ENCODE measurements around the gene UBE2J2. TPM values are rescaled to one million over a fixed set of nuclear protein-coding genes. Genes with fewer than 3 reads are reported as not detected.

The UBE2J2 gene
- total and polyA plus RNA-seq, 2 of the 8 experiments (the other 6 are each of a cell fraction or from before 2014, with no cell fraction given) = 33.6 to 67.9 TPM

DNA sequence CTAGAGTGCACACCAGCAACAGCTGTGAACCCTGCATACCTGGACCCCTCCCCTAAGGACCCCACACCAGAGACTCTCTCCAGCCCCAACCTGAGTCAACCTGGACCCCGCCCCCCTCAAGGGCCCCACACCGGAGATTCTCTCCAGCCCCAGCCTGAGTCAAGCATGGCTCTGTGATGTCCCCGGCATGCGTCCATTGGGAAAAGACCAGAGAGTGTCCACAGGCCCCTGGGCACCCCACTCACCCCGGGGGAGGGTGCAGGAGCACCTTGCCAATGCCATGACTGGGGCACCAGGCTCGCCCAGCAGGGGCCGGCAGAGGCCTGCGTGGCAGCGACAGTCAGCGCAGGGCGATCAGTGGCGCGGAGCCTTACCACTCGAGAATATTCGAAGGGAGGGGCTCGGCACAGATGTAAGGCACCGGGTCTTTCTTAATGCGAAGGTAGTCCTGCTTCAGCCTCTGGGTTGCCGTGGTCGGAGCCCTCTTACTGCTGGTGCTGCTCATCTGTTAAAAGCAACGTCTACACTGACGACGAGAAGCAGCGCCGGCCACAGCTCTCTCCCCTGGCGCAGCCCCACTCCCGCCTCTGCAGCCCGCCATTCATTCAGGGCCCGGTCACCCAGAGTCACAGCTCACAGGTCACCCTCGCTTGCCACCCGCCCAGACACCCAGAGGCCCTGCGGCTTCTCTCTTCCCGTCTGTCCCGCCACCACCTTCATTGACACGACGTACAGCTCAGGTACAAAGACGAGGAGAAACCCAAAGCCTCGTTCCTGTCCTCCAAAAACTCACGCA is 6.0 kb downstream of the UBE2J2 start:
- Histone ChIP-seq H2BK20ac (ENCODE audit: low read length) (no peak overlapping the region), H3K9me3 (ENCODE audit: insufficient read depth in 2 of 2, low read depth in 1 of 2, low read length in 1 of 2) (no peaks in the 10 kb centered on the region), H2BK12ac (ENCODE audit: low read depth, low read length) (no peak overlapping the region), H3K23ac (ENCODE audit: insufficient read length) (no peak overlapping the region), H3K36me3 (ENCODE audit: control insufficient read depth in 2 of 4, insufficient read depth in 4 of 4, low read length in 3 of 4) (peaks cover 11 to 26% (median 15%) of the 10 kb centered on the region in 4 experiments), H3K27me3 (replicated peaks in 1 of 4; ENCODE audit: control insufficient read depth in 3 of 4, extremely low read depth in 1 of 4, insufficient read depth in 3 of 4, low read length in 3 of 4) (no peaks in the 10 kb centered on the region), H4K5ac (ENCODE audit: insufficient read length, low read depth, low read length) (no peak overlapping the region), H3K4ac (replicated peaks; ENCODE audit: insufficient read length, low read depth, low read length) (no peak overlapping the region), H4K20me1 (replicated peaks in 1 of 2; ENCODE audit: control insufficient read depth in 1 of 2, insufficient read depth in 2 of 2, low read length in 2 of 2) (peaks cover 16 to 41% of the 10 kb centered on the region in 2 experiments), H3K23me2 (ENCODE audit: low read depth, low read length) (peaks cover 4% of the 10 kb centered on the region; the same call in 1 of the 2 replicates), H2BK5ac (ENCODE audit: low read depth, low read length) (no peak overlapping the region), H2BK120ac (replicated peaks; ENCODE audit: low read depth, low read length) (no peak overlapping the region), H3K4me1 (replicated peaks in 1 of 4; ENCODE audit: control insufficient read depth in 3 of 4, insufficient read depth in 4 of 4, low read length in 3 of 4) (peaks cover 0 to 5% (median 5%) of the 10 kb centered on the region in 4 experiments; a peak in 5 of 7 replicates), H3K4me3 (ENCODE audit: extremely low read depth in 1 of 4, insufficient read depth in 2 of 4, low read depth in 3 of 4, low read length in 4 of 4) (no peak overlapping the region), H3K9ac (replicated peaks in 1 of 4; ENCODE audit: extremely low read depth in 1 of 4, low read depth in 3 of 4, low read length in 3 of 4) (no peak overlapping the region), H4K91ac (replicated peaks; ENCODE audit: insufficient read length, low read length) (no peak overlapping the region), H2AFZ (ENCODE audit: low read length) (no peak overlapping the region), H3K56ac (replicated peaks; ENCODE audit: insufficient read length, low read depth, low read length) (no peak overlapping the region), H3K18ac (ENCODE audit: extremely low read depth, low read length) (no peak overlapping the region), H3K4me2 (ENCODE audit: insufficient read depth in 1 of 2, low read depth in 2 of 2, low read length in 2 of 2) (no peak overlapping the region), H4K8ac (ENCODE audit: extremely low read depth, insufficient read depth, low read length) (no peak overlapping the region), H3K79me1 (ENCODE audit: low read depth, low read length) (peaks cover 35% of the 10 kb centered on the region), H2BK15ac (ENCODE audit: low read length) (no peak overlapping the region), H2AK5ac (ENCODE audit: low read depth, low read length) (no peak overlapping the region), H3K14ac (ENCODE audit: insufficient read length) (no peak overlapping the region), H3K79me2 (ENCODE audit: control insufficient read depth in 1 of 2, insufficient read depth in 2 of 2, low read length in 2 of 2) (peaks cover 12 to 44% of the 10 kb centered on the region in 2 experiments; a peak in 3 of 4 replicates), H3K27ac (ENCODE audit: low read depth, low read length) (no peak overlapping the region)
- TF ChIP-seq RXRA (IDR thresholded peaks at IDR 0.05; ENCODE audit: insufficient read depth, low read depth, low read length) (no peak), JUND (IDR thresholded peaks at IDR 0.05; ENCODE audit: low read length) (no peak), RNF2 (IDR thresholded peaks at IDR 0.05; ENCODE audit: borderline replicate concordance, low read depth, low read length, missing control alignments, poor library complexity, severe bottlenecking) (no peak), KDM5A (IDR thresholded peaks at IDR 0.05; ENCODE audit: low read length) (no peak)
- whole genome bisulfite sequencing, 2 experiments (ENCODE audit: extremely low coverage in 1 of 2, insufficient coverage in 1 of 2, insufficient read length in 1 of 2, insufficient replicate concordance in 2 of 2, low coverage in 1 of 2, low lambda C conversion rate in 2 of 2, missing lambda C conversion rate in 1 of 2) = 96% methylated on average over 37 of the region's 39 CpGs; no CpG with 5 or more reads in 1 of the 2 experiments
- POLR2A ChIA-PET (ENCODE audit: partially characterized antibody) = interaction anchor here (0.7 to 0.9 kb wide), 2 partner anchors 11 to 14 kb away, joined by 3 read pairs; no protein-coding TSS in a partner anchor
- CTCF ChIA-PET (ENCODE audit: partially characterized antibody) = interaction anchor here (0.8 to 1.6 kb wide), 7 partner anchors 13 to 145 kb away, joined by 3 to 6 read pairs (median 4); no protein-coding TSS in a partner anchor
- no peak for FAIRE-seq
- DNase-seq (ENCODE audit: low read depth in 1 of 2, low spot score in 2 of 2) = no peak

Data from H1 (cell line).